ENCODE results near the gene CLEC10A.

DNA sequence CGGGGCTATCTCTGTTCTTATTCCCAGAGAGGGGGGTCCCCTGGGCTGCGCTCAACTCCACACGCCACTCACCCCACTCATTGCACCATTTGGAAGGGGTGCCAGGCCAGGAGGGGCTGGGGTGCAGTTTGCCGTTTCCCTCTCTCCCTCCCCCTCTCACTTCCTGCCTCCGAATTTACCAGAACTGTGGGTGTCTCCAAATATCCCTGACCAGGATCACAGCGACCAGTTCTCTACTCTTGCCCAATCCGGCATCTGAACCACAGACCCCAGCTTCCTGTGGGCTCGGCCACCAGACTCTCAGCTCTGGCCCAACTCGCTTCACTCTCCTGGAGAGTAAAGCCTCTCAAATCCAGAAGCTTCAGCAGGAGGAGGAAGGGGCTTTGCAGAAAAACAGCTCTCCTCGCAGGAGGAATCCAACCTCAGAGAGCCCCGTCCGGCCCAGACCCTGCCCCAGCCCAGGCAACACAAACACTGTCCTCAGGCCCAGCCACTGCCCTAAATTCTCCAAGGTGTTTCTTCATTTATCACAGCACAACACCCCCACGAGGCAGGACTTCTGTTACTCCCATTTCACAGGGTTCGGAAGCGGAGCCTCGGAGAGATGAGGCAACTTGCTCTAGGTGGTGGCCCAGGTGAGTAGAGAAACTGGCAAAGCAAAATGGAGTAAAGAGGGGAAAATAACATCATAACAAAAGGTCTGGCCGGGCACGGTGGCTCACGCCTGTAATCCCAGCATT, 35.0 kb upstream of the CLEC10A start:
- TF ChIP-seq, protein P1, sequence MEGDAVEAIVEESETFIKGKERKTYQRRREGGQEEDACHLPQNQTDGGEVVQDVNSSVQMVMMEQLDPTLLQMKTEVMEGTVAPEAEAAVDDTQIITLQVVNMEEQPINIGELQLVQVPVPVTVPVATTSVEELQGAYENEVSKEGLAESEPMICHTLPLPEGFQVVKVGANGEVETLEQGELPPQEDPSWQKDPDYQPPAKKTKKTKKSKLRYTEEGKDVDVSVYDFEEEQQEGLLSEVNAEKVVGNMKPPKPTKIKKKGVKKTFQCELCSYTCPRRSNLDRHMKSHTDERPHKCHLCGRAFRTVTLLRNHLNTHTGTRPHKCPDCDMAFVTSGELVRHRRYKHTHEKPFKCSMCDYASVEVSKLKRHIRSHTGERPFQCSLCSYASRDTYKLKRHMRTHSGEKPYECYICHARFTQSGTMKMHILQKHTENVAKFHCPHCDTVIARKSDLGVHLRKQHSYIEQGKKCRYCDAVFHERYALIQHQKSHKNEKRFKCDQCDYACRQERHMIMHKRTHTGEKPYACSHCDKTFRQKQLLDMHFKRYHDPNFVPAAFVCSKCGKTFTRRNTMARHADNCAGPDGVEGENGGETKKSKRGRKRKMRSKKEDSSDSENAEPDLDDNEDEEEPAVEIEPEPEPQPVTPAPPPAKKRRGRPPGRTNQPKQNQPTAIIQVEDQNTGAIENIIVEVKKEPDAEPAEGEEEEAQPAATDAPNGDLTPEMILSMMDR (IDR thresholded peaks at IDR 0.05), result no peak
- no peak for TF ChIP-seq ZFX (IDR thresholded peaks at IDR 0.05; ENCODE audit: borderline replicate concordance)
